H4 (cell line): ENCODE measurements around the gene NHEJ1. TPM values are rescaled to one million over a fixed set of nuclear protein-coding genes. Genes with fewer than 3 reads are reported as not detected.

Source experiments
- DNase-seq: peaks from one replicate; pipeline ENCODE4 v3.0.0-alpha.2; 2015; ENCODE audit warnings: low spot score
- total RNA-seq: library from RNA; depleted of rRNA; stranded (reverse); fragments of >200 nt; shearing (Covaris generic); gene quantifications from 2 replicates; pipeline ENCODE4 v1.2.3, GENCODE V29; 2014

The NHEJ1 gene
- total RNA-seq, 1 experiment from 2014 or later, result 27.4 TPM

DNA sequence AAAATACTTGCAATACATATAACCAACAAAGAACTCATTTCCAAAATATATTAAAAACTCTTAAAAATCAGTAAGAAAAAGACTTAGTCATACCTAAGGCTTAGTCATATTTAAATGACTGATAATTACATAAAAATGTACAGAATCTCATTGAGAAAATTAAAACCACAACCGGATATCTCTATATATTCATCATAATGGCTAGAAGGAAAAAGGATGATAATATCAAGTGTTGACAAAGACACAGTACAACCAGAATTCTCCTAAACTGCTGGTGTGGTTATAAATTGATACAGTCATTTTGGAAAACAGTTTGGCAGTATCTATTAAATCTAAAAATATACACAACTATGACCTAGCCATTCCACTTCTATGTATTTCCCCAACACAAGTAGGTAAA is 72.8 kb downstream of the NHEJ1 start:
- no peak for DNase-seq

DNA sequence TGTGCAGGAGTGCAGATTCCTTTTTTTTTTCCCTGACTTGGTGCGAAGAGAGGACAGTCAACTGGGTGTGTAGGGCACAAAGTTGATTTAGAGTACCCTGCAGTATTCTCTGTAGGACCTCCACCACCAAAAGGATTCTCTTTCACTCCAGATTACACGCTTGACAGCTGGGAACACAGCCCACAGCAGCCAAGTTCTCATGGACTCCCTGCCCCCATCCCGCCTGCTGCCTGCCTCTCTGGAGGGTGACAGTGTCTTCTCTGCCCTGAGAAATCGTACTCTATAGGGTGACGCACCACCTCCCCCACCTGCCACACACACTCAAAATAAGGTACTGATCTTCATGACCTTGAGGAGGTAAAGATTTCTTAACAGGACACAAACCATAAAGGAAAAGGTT is 73.3 kb downstream of the NHEJ1 start:
- DNase-seq, result no peak

DNA sequence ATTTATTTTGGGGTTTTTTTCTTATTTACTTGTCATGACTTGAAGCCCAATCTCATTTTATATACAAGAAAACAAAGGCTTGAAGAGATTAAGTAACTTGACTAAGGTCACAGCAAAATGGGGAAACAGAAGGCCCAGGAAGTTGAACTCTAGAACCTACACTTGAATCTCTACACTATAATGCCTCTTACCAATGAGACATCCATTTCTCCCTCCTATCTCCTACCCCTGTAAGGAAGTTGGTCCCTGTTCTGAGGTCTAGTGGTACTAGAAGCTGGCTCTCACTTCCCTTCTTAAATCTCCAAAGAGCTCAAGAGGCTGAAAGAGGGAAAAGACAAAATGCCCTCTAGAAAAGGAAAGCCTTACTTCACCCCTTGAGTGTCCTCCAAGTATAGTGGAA is 74.4 kb downstream of the NHEJ1 start:
- DNase-seq, result no peak

DNA sequence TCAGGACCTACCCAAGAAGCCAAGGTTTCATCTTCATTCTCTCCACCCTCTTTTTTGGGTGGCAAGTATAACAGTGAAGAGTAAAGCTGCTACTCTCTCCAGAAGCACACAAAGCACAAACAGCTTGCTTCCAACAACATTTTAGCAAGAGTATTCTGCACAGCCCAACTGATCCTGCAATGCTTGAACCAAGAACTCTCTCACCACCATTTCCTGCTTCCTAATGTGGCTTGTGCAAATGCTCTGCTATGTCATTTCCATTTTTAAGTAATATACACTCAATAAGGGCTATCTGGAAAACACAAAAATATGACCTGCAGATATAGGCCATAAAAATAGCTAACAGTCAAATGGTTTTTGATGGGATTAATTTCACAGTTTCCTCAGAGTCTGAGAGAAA is 75.8 kb downstream of the NHEJ1 start:
- DNase-seq, result no peak

DNA sequence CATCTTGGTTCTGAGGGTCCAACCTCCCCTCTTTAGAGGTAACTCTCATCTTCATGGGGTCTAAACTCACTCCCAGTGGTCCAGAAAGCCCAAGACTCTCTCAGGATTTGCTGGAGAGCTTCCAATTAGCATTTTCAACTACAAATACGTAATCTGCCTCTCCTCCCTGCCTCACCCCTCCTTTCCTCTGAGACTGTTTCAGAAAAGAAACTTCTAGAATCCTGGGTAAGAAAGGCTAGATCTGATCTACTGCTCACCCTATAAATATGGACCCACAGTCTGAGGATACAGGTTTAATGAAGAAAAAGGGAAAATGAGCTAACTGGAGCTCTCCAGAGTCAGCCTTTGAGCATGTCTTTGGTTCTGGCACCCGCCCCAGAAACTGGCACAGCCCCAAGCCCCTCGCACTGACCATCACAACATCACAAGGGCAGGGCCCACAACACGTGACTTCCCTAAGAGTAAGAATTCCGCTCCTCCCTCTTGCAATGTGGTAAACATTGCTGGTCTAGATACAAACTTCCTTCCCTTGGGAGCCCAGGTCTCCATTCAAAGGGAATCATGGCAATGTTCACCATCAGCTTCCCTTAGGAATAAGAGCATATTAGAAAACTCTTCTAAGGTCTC is 78.2 kb downstream of the NHEJ1 start:
- no peak for DNase-seq

DNA sequence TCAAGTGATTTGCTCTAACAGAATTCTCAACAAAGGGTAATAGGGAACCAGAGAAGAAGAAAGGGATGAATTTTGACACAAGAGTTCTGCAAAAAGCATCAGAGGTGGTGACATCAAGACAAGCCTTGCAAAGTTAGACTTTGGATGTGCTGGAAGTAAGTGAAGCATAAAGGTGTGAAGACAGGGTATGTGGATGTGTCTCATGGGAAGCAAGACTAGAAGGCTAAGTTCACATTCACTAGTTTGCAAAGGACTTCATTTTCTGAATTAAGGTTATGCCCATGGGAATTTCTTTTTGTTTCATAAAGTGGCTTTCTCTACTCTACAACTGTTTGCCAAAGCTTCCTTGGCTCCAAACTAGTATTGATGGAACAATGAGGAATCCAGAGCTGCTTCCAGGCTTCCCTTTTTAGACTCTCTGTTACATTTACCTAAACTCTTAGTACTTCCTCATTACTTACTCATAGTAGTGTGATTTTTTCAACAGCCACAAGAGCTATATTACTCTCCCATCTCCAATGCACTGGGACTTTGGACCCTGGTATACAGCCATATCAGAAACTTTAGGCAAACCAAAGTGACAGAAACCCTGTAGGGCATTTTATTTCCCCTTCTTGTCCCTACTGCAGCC is 78.8 kb downstream of the NHEJ1 start:
- DNase-seq, result no peak

DNA sequence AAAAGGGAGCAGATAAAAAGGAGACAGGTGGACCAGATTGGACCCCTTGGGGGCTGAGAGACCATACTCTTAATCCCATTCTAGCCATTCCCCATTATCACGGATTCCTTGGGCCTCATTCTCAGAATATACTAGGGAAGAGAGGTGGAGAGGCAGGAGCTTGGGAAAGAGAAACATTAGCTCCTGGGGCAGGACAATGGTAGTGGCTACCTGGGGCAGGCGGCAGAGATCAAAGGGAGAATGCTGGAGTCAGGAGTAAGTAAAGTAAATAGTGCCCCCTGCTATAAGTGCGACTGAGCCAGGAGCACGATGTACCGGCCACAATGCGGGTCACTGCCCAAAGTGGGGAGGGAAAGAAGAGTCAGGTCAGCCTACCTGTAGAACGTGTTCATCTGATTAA is 79.5 kb downstream of the NHEJ1 start:
- DNase-seq, result no peak

DNA sequence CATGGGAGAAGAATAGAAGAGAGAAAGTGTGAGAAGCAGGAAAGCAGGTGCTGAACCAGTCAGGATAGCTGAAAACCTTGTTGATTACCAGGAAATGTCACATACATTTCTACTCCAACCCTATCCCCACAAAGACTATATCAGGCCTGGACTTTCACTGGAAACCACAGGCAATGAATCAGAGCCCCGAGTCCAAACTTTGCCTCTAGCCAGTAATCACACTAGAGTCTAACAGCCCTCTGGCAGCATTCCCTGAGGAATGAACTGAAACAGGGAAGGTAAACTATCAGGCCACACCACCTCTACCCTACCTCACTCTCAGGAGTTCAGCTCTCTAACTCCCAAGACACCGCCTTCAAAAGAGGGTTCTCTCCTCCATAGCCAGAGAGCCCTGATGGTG is 81.2 kb downstream of the NHEJ1 start:
- DNase-seq, result no peak

DNA sequence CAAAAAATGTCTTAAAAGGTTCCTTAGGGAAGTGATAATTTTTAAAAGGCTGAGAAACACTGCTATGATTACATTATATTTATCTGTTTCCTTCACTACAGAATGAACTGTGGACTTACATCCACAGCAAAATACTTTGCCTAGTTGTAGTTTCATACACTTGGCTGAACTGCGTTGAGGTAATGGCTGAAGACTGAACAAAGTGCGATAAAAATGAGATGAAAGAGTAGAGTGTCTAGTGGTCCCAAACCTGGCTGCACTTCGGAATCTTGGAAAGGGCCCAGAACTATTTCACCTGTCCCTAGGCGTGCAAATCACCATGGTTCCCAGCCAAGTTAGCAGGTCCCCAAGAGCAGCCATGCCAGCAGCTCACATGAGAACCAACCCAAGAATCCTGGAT is 81.7 kb downstream of the NHEJ1 start:
- no peak for DNase-seq

DNA sequence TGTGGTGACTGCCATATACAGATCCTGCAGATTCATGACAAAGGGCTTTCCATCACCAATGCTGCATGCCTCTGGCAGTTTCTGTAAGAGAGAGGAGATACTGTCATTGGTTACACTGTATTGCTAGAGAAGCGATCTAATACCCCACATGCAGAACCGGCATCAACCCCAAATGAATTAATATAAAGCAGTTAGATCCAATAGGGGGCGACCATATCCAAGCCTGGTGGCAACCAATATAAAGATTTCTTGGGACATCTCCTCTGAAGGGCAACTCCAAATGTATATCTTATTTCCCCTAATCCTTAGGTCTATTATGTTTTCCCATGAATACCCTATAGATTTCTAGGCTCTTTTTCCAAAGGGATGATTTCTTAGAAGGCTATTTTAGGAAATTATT is 82.5 kb downstream of the NHEJ1 start:
- no peak for DNase-seq

DNA sequence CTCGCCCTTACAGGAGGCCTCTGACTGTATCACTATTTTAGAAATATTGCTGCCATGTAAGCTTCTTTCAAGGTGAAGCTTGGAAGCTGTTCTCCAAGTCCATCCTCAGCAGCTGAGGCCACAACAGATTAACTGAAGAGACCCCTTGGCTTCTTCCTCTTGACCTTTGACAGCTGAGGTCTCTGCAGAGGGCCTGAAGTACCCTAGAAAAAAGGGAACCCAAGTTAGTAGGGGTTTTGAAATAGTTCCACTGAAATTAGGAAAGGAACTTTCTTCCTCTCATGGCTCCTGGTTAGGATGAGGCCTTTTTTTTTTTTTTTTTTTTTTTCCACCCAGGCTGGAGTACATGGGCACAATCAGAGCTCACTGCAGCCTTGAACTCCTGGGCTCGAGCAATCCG is 84.4 kb downstream of the NHEJ1 start:
- DNase-seq, result no peak

DNA sequence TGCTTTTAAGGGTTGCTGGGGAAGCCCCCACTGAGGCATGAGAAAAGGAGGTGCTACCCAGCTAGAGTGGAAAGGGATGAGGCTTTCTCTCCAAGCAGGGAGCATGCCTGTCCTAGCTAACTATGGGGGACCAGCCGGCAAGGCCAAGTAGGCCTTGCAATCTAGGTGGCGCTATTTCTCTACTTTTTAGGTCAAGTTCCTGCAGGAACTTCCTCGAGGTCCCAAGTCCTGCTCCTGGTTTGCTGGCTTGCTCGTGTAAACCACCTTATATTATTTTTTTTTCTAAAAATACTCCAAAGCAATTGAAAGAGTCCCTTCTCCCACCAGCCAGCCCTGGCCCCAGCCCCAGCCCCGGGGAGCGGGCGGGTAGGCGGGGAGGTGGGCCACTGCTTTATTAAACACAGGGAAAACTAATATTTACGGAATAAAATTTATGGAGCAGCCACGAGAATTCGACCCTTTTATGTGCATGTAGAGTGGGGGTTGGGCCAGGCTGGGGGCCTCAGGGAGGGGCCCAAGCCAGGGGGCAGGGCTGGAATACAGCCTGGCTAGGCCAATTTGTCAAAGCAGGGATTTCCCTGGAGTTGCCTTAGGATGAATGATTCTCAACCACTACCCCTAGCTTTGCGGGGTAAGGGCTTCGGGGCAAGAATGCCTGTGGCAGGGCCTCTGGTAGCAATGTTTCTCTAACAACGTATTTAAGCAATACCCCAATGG is 87.0 kb downstream of the NHEJ1 start:
- peak; percentile 30 for DNase-seq

DNA sequence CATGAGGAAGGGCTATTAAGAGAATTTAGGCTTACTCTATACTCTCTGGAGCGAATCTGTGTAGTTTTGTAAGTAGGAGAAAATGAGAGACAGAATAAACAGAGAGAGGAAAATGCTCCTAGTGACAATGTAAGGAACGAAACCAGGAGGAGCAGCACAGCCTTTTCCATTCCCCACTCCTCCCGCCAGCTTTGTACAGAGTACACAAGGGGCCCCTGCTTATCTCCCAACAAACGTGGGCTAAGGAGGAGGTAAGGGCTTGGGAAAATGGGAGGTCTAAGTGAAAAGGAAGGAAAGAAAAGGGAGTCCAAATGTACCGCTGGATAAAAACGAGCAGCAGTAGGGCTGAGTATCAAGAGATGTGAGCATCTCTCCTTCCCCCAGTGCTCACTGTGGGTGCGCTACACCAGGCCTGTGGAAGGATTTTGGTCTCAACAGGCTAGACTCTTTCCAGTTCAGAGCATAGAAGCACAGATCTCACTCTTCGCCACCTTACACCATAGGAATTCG is 87.8 kb downstream of the NHEJ1 start:
- no peak for DNase-seq

DNA sequence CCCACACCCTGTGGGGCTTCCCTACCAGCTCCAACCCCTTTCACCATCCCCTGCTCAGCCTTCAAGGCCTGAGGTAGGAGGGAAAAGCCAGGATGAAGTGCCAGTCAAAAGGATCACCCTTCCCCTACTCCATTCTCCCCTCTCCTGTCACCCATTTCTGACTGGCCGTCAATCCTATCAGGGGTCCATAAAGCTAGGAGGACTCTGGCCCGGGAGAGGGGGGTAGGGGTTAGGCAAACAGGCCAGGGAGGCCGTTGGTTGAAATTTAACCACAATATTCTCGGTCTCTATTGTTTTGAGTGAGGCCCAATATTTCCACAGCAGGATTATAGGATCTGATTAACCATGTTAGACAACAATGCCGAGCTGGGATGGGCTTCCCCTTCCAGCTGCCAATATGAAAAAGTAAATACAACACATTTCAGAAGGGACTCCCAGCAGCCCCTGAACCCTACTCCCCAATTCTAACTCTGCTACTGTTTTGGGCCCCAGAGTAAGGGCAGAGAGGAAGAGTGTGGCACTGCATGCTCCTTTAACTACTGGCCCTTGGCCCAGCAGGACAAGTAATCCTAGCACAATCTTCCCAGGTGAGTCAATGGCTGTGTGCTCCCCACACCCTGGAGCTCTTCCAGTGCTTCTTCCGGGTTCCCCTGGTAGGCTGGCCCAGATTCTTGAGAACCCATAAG is 89.3 kb downstream of the NHEJ1 start:
- DNase-seq, result no peak

DNA sequence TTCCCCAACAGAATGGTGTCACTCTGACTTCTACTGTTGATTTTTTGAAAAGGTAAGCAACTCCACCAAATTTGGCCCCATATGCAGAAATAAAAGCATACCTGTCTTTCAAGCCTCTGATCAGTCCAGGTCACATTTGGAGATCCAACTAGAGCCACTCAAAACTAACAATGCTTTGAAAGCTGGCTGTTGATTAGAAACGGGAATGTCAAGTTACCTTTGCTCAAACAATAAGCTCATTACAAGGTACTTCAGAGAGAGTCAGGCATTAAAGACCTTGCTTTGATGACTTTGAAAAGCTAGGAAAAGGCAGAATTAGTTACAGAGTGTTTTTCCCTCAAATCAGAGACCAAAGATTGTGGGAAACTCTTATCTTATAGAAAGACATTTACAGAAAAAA is 95.1 kb downstream of the NHEJ1 start:
- DNase-seq, result no peak

DNA sequence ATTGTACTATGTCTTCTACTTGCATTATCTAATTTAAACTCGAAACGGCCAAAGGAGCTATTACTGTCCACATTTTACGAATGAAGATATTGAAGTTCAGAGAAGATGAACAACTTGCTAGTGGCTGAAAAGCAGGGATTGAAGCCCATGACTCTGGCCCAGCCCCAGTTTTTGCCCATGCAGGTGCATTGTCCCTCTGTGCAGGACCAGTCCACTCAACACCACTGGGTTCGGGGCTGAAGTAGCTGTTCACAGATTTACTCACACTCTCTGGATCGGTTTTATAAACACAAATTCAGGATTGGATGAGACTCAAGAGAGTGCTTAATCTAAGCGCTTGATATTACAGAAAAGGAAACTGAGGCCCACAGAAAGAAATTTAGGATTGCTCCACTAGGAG is 98.5 kb downstream of the NHEJ1 start:
- DNase-seq, result no peak

DNA sequence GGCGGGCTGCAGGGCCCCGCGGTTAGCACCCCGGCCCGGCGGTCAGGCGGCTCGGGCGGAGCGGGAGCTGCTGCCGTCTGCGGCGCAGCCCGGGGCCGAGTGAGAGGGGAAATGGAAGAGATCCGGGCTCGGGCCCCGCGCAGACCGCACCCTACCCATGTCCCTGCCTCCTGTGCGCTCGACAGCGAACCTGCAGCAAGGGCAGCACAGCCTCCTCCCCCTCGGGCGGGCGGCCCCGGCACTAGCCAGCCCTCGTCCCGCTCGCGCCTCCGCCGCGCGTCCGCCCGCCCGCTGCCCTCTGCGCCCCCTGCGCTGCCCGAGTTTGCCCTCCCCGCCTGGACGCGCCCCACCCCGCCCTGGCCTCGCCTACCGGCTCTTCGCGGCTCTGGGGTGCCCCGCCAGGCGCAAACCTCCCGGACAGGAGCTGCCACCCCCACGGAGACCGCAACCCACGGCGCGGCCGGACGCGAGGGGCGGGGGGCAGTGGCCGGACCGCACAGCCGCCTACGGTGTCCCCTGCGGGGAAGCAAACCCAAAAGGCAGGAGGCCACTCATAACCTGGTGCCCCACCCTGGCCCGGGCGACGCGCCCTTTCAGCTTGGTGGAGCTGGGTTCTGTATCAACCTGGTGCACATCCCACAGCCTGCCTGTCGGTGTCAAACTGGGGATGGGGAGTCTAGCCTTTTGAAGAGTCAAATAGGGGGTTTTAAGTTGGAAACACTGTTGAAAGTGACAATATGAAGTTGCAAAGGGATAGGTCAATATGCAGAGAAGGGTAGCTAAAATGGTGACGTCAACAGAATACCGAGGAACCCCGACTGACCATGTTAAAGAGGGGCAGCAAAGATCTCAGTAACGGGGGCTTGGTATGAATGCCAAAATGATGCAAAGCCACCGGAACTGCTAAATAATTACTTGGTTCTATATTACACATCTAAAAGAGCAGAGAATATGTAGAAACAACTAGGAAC is 99.5 kb downstream of the NHEJ1 start, which contains the start of gene IHH:
IHH (minus strand) TSS at position 101 of the 971 bp plus-strand sequence. CDS start 454 bp downstream, outside the sequence.
- no peak for DNase-seq

DNA sequence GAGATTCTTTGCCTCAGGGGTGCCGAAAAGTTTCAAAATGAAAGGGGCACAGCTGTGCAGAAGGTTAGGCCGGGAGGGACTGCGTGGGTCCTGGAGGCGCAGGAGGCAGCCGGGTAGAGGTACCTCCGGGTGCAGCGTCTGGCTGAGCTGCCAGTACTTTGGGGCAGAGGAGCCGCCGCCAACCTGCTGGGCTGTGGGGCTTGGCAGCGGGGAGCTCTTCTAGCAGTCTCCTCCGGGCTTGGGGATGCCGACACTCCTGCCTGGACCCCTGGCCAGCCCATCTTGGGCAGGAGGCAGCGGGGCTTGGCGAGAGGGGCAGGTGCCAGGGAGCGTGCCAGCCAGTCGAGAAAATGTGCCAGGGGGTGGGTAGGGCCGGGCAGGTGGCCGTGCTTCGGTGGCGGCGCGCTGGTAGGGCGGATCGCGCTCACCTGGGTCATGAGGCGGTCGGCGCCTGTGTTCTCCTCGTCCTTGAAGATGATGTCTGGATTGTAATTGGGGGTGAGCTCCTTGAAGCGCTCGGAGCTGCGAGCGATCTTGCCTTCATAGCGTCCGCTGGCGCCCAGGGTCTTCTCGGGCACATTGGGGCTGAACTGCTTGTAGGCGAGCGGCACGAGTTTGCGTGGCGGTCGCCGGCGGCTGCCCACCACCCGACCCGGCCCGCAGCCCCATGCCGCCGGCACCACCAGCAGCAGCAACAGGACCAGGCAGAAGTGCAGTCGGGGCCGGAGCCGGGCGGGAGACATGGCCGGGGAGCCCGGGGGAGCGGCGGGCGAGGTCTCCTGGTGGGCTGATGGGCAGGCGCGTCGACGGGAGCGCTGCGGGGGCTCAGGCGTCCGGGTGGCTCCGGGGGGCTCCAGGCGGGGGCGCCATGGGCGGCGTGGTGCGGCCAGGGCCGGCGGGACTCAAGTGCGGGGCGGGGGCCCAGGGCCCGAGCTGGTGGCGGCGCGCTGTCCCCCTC is 100.6 kb downstream of the NHEJ1 start:
- no peak for DNase-seq

DNA sequence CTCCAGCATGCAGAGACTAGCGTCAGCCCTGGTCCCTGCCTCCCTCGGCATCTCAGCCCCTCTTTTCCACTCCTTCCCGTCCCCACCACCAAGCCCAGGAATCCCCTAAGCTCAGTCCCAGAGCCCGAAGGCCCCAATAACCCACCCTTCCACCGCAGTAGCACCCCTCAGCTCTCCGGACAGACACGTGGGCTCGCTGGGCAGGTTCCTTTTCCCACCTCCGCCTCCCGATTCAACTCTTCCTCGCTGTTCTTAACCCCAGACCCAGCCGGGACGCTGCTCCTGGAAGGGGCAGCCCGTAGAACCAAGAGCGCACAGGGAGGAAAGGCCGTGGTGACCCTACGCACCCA is 101.3 kb downstream of the NHEJ1 start:
- no peak for DNase-seq
